Spleen (tissue), 11 donors: ENCODE data around the gene MYO5A. TPM values are rescaled to one million over a fixed set of nuclear protein-coding genes. Genes with fewer than 3 reads are reported as not detected.

Experiments used
- DNase-seq: peaks from one replicate; pipeline ENCODE4 v3.0.0-alpha.2; 2020
- H3K27ac ChIP-seq, 8 donors: fragments of 200-600 bp; sonication (generic) in 7 of 8; 1 replicate in 4 of 8; 2 replicates in 4 of 8; pipeline versions ENCODE4 v1.5.0 to v1.8.0; 2016 to 2021; ENCODE audit warnings: inconsistent platforms in 4 of 8, mild to moderate bottlenecking in 4 of 8, moderate library complexity in 1 of 8
- H3K27me3 ChIP-seq, 7 donors: fragments of 200-600 bp; sonication (generic) in 6 of 7; replicated peaks in 1 of 7; 1 replicate in 4 of 7; 2 replicates in 3 of 7; pipeline versions ENCODE4 v1.5.0 to v1.8.0; 2016 to 2021; ENCODE audit warnings: inconsistent platforms in 3 of 7, mild to moderate bottlenecking in 1 of 7
- H3K36me3 ChIP-seq, 6 donors: fragments of 200-600 bp; sonication (generic) in 5 of 6; 1 replicate in 4 of 6; 2 replicates in 2 of 6; pipeline versions ENCODE4 v1.5.0 to v1.8.0; 2016 to 2021; ENCODE audit warnings: inconsistent platforms in 2 of 6
- H3K4me1 ChIP-seq, 6 donors: fragments of 200-600 bp; sonication (generic) in 5 of 6; 1 replicate in 3 of 6; 2 replicates in 3 of 6; pipeline versions ENCODE4 v1.5.0 to v1.8.0; 2016 to 2021; ENCODE audit warnings: inconsistent platforms in 3 of 6
- H3K4me3 ChIP-seq, 8 donors: fragments of 200-600 bp; sonication (generic) in 7 of 8; 1 replicate in 4 of 8; 2 replicates in 4 of 8; pipeline versions ENCODE4 v1.5.0 to v1.8.0; 2016 to 2021; ENCODE audit warnings: inconsistent platforms in 4 of 8, mild to moderate bottlenecking in 4 of 8, moderate library complexity in 2 of 8
- H3K9me3 ChIP-seq, 8 donors: fragments of 200-600 bp; sonication (generic) in 7 of 8; 1 replicate in 4 of 8; 2 replicates in 4 of 8; pipeline versions ENCODE4 v1.5.0 to v1.8.0; 2016 to 2021; ENCODE audit warnings: inconsistent platforms in 4 of 8
- CTCF ChIP-seq, 11 experiments: fragments of 200-600 bp in 7 of 11; fragments of 450-650 bp in 4 of 11; sonication (generic) in 4 of 11; IDR thresholded peaks in 8 of 11; conservative IDR thresholded peaks in 3 of 11; 1 replicate in 7 of 11; 2 replicates in 4 of 11; pipeline versions ENCODE4 v1.4.0 to v1.8.0; 2016 to 2021; ENCODE audit warnings: antibody characterized with exemption in 11 of 11, inconsistent platforms in 4 of 11, mild to moderate bottlenecking in 1 of 11
- POLR2A ChIP-seq, 3 donors: fragments of 450-650 bp; IDR thresholded peaks; one replicate each; pipeline ENCODE4 v1.5.1; 2017; ENCODE audit warnings: antibody characterized with exemption in 3 of 3, mild to moderate bottlenecking in 1 of 3
- POLR2AphosphoS5 ChIP-seq, 3 donors: sonication (generic); formaldehyde crosslinking; IDR thresholded peaks; one replicate each; pipeline ENCODE4 v1.5.1; 2017; ENCODE audit warnings: antibody characterized with exemption in 3 of 3
- WGBS, 5 donors: extraction: QIAGEN DNeasy Blood & Tissue Kit in 3 of 5; methylation state at CpG; one replicate each; pipeline versions ENCODE4 v1.1.5 to v1.1.7; 2013 to 2018; 5-methylcytosine and 5-hydroxymethylcytosine counted together
- intact Hi-C: fragments of 100-400 bp; cut with DNase I; formaldehyde crosslinking; loops from one replicate; pipeline ENCODE4 v1.15.0; 2023; ENCODE audit warnings: low total_unique reads
- polyA plus RNA-seq, 3 donors: library from polyadenylated mRNA; stranded (reverse); fragments of 200-250 nt; gene quantifications; one replicate each; pipeline ENCODE4 v1.2.1, GENCODE V29; 2013
- total RNA-seq, 7 donors: library from RNA; depleted of rRNA in 3 of 7; stranded (reverse); fragments of >200 nt in 3 of 7; fragmentation: NEBNext Ultra II Directional in 4 of 7; extraction: Animal tissue kit (Norgen Biotek cat#: 25700) in 4 of 7; gene quantifications; one replicate each; pipeline versions ENCODE4 v1.1.0 to v1.2.1, GENCODE V29; 2016 to 2021
- donor health status: healthy with polysubstance abuse.
- donor health status: DM: no; HTN: no; CAD: no; lungs with moderate emphysema.
- donor health status: DM: no; HTN: no; CAD: no.
- donor health status: Bipolar disorder and iron deficiency.
- donor health status: healthy.
- donor health status: DM: no; HTN: no; CAD: no.
- donor health status: DM: yes; HTN: yes; CAD: no.

Gene MYO5A
- total and polyA plus RNA-seq, 10 donors: 4.7 to 48.3 (median 35.4) TPM

GRCh38 chr15:52502608-52503007 lies 26.1 kb downstream of the MYO5A start:
- TF ChIP-seq POLR2AphosphoS5 (IDR thresholded peaks at IDR 0.05) (no peak), CTCF (IDR thresholded peaks at IDR 0.05 in 8 of 11, conservative IDR thresholded peaks at IDR 0.05 in 3 of 11) (no peak), POLR2A (IDR thresholded peaks at IDR 0.05) (no peak)
- 83 to 94% (median 88%) methylated on average over 1 of the region's 1 CpG for WGBS, 5 donors
- no peak overlapping the region for H3K27ac ChIP-seq
- no peak overlapping the region for H3K4me3 ChIP-seq
- intact Hi-C loops: no loop called here
- H3K4me1 ChIP-seq: peaks cover 6 to 73% (median 25%) of the 10 kb centered on the region in 6 donors
- H3K9me3 ChIP-seq: no peaks in the 10 kb centered on the region
- no peaks in the 10 kb centered on the region for H3K27me3 ChIP-seq
- DNase-seq: no peak
- H3K36me3 ChIP-seq: no peaks in the 10 kb centered on the region

GRCh38 chr15:52499506-52499905 lies 29.2 kb downstream of the MYO5A start:
- no peak for DNase-seq

GRCh38 chr15:52498706-52499105 lies 30.0 kb downstream of the MYO5A start:
- no peak overlapping the region for H3K27ac ChIP-seq
- H3K4me3 ChIP-seq: no peak overlapping the region
- no peaks in the 10 kb centered on the region for H3K27me3 ChIP-seq
- peaks cover 0 to 62% (median 19%) of the 10 kb centered on the region in 6 donors for H3K4me1 ChIP-seq
- H3K36me3 ChIP-seq: no peaks in the 10 kb centered on the region
- no peaks in the 10 kb centered on the region for H3K9me3 ChIP-seq
- DNase-seq: no peak
- TF ChIP-seq POLR2A (IDR thresholded peaks at IDR 0.05) (no peak), POLR2AphosphoS5 (IDR thresholded peaks at IDR 0.05) (no peak), CTCF (IDR thresholded peaks at IDR 0.05 in 8 of 11, conservative IDR thresholded peaks at IDR 0.05 in 3 of 11) (no peak)
- intact Hi-C loops: no loop called here

More at GRCh38 chr15:52499506-52499905, 29.2 kb downstream of the MYO5A start:
- Histone ChIP-seq H3K27me3 (no peaks in the 10 kb centered on the region), H3K27ac (no peak overlapping the region), H3K4me1 (peaks cover 6 to 70% (median 27%) of the 10 kb centered on the region in 6 donors), H3K36me3 (no peaks in the 10 kb centered on the region), H3K9me3 (no peaks in the 10 kb centered on the region), H3K4me3 (no peak overlapping the region)
- TF ChIP-seq POLR2AphosphoS5 (IDR thresholded peaks at IDR 0.05) (no peak), POLR2A (IDR thresholded peaks at IDR 0.05) (no peak), CTCF (IDR thresholded peaks at IDR 0.05 in 8 of 11, conservative IDR thresholded peaks at IDR 0.05 in 3 of 11) (no peak)
- WGBS, 5 donors: 81 to 93% (median 83%) methylated on average over 3 of the region's 3 CpGs
- intact Hi-C loops: no loop called here

- Histone ChIP-seq H3K9me3 (no peaks in the 10 kb centered on the region), H3K4me1 (peaks cover 0 to 45% (median 11%) of the 10 kb centered on the region in 6 donors), H3K27me3 (no peaks in the 10 kb centered on the region), H3K27ac (peak overlapping the region in 3 of 8 donors; percentile 18 to 32 (median 31)), H3K4me3 (no peak overlapping the region), H3K36me3 (no peaks in the 10 kb centered on the region)
- WGBS, 5 donors: 69 to 89% (median 77%) methylated on average over 6 of the region's 6 CpGs
- no peak for TF ChIP-seq POLR2A (IDR thresholded peaks at IDR 0.05)
- TF ChIP-seq POLR2AphosphoS5 (IDR thresholded peaks at IDR 0.05): no peak
- no peak for TF ChIP-seq CTCF (IDR thresholded peaks at IDR 0.05 in 8 of 11, conservative IDR thresholded peaks at IDR 0.05 in 3 of 11)
- intact Hi-C loops: no loop called here
- no peak for DNase-seq
These were observed 31.8 kb downstream of the MYO5A start for GRCh38 chr15:52496776-52497470.
